Osteoblast (primary cell): Measurements from ENCODE around the gene DYNC1H1. TPM values are rescaled to one million over a fixed set of nuclear protein-coding genes. Genes with fewer than 3 reads are reported as not detected.

Experiments
- DNase-seq: peaks from one replicate; pipeline ENCODE4 v3.0.0; 2011; ENCODE audit warnings: low spot score, mixed read lengths; ENCODE audit not compliant: insufficient read length; ENCODE audit errors: missing footprints
- H2AFZ ChIP-seq: 2 replicates; pipeline ENCODE4 v1.6.0; 2011; ENCODE audit warnings: mild to moderate bottlenecking, low read length
- H3K27ac ChIP-seq: 2 replicates; pipeline ENCODE4 v1.5.1; 2011; ENCODE audit warnings: mild to moderate bottlenecking, low read depth, low read length, moderate library complexity
- H3K27me3 ChIP-seq: 2 replicates; pipeline ENCODE4 v1.6.0; 2012; ENCODE audit warnings: mild to moderate bottlenecking, control low read depth, inconsistent platforms, low read length, moderate library complexity; ENCODE audit not compliant: insufficient read depth
- H3K36me3 ChIP-seq: 2 replicates; pipeline ENCODE4 v1.5.1; 2011; ENCODE audit warnings: mild to moderate bottlenecking, low read length, control low read depth, moderate library complexity; ENCODE audit not compliant: insufficient read depth
- H3K4me1 ChIP-seq: 2 replicates; pipeline ENCODE4 v1.5.1; 2011; ENCODE audit warnings: mild to moderate bottlenecking, low read length, control low read depth, moderate library complexity; ENCODE audit not compliant: insufficient read depth
- H3K4me2 ChIP-seq: 2 replicates; pipeline ENCODE4 v1.6.0; 2011; ENCODE audit warnings: mild to moderate bottlenecking, low read length; ENCODE audit not compliant: insufficient read depth
- H3K4me3 ChIP-seq: fragments of 200-600 bp; sonication (generic); 3 replicates; pipeline ENCODE4 v1.5.1; 2012; ENCODE audit warnings: mild to moderate bottlenecking, low read length, inconsistent platforms; ENCODE audit not compliant: insufficient read depth
- H3K79me2 ChIP-seq: 2 replicates; pipeline ENCODE4 v1.6.0; 2012; ENCODE audit warnings: mild to moderate bottlenecking, low read length, control low read depth, inconsistent platforms; ENCODE audit not compliant: insufficient read depth
- H3K9me3 ChIP-seq: 2 replicates; pipeline ENCODE4 v1.5.1; 2011; ENCODE audit warnings: low read depth, low read length, control low read depth
- H4K20me1 ChIP-seq: 2 replicates; pipeline ENCODE4 v1.6.0; 2012; ENCODE audit warnings: mild to moderate bottlenecking, low read length, control low read depth; ENCODE audit not compliant: insufficient read depth
- CTCF ChIP-seq: IDR thresholded peaks from 2 replicates; pipeline ENCODE4 v1.5.1; 2011; ENCODE audit warnings: mild to moderate bottlenecking, low read depth, low read length, moderate library complexity; ENCODE audit errors: extremely low read depth
- total RNA-seq: library from RNA; depleted of rRNA; stranded (reverse); fragments of >200 nt; gene quantifications from 2 replicates; pipeline ENCODE4 v1.2.3, GENCODE V29; 2012

DYNC1H1 gene
- total RNA-seq, 1 donor = 340 TPM

- no peak overlapping the region for H3K4me3 ChIP-seq
- H4K20me1 ChIP-seq = no peaks in the 10 kb centered on the region
- no peak for TF ChIP-seq CTCF
- H3K9me3 ChIP-seq = no peaks in the 10 kb centered on the region
- no peaks in the 10 kb centered on the region for H3K27me3 ChIP-seq
- no peak overlapping the region for H3K27ac ChIP-seq
- no peak overlapping the region for H2AFZ ChIP-seq
- peaks cover 2% of the 10 kb centered on the region for H3K4me1 ChIP-seq
- no peak for DNase-seq
- H3K4me2 ChIP-seq = no peak overlapping the region
- H3K36me3 ChIP-seq = no peaks in the 10 kb centered on the region
- no peaks in the 10 kb centered on the region for H3K79me2 ChIP-seq
Measured at GRCh38 chr14:101933209-101933608, 31.2 kb upstream of the DYNC1H1 start.

GRCh38 chr14:101934601-101935150 is 29.7 kb upstream of the DYNC1H1 start:
- no peak overlapping the region for H3K4me2 ChIP-seq
- no peaks in the 10 kb centered on the region for H3K9me3 ChIP-seq
- no peak for DNase-seq
- no peaks in the 10 kb centered on the region for H3K36me3 ChIP-seq
- H4K20me1 ChIP-seq = no peaks in the 10 kb centered on the region
- no peak overlapping the region for H3K27ac ChIP-seq
- H3K79me2 ChIP-seq = no peaks in the 10 kb centered on the region
- no peaks in the 10 kb centered on the region for H3K4me1 ChIP-seq
- H2AFZ ChIP-seq = no peak overlapping the region
- TF ChIP-seq CTCF = no peak
- no peak overlapping the region for H3K4me3 ChIP-seq
- H3K27me3 ChIP-seq = peaks cover 4% of the 10 kb centered on the region

- H4K20me1 ChIP-seq = no peaks in the 10 kb centered on the region
- no peak for TF ChIP-seq CTCF
- no peak overlapping the region for H3K27ac ChIP-seq
- no peak for DNase-seq
- no peaks in the 10 kb centered on the region for H3K4me1 ChIP-seq
- H2AFZ ChIP-seq = no peak overlapping the region
- H3K9me3 ChIP-seq = no peaks in the 10 kb centered on the region
- no peaks in the 10 kb centered on the region for H3K36me3 ChIP-seq
- H3K79me2 ChIP-seq = no peaks in the 10 kb centered on the region
- H3K4me2 ChIP-seq = no peak overlapping the region
- no peak overlapping the region for H3K4me3 ChIP-seq
- H3K27me3 ChIP-seq = peaks cover 8% of the 10 kb centered on the region
Measured at GRCh38 chr14:101937926-101938767, 26.2 kb upstream of the DYNC1H1 start.

GRCh38 chr14:101939646-101940170 is 24.7 kb upstream of the DYNC1H1 start:
- H4K20me1 ChIP-seq = no peaks in the 10 kb centered on the region
- H3K4me3 ChIP-seq = no peak overlapping the region

More at GRCh38 chr14:101939646-101940170, 24.7 kb upstream of the DYNC1H1 start:
- no peak for TF ChIP-seq CTCF
- H3K9me3 ChIP-seq = no peaks in the 10 kb centered on the region
- H3K4me1 ChIP-seq = no peaks in the 10 kb centered on the region
- DNase-seq = no peak
- H3K27me3 ChIP-seq = peaks cover 8% of the 10 kb centered on the region
- no peak overlapping the region for H3K27ac ChIP-seq
- no peaks in the 10 kb centered on the region for H3K79me2 ChIP-seq
- no peak overlapping the region for H3K4me2 ChIP-seq
- H2AFZ ChIP-seq = no peak overlapping the region
- H3K36me3 ChIP-seq = no peaks in the 10 kb centered on the region
